SK-N-SH (cell line): ENCODE results near the gene RAMP2.

Experiments used
- CTCF ChIP-seq: fragments of 200-600 bp; sonication (generic); IDR thresholded peaks from 2 replicates; pipeline ENCODE4 v1.6.1; 2017; ENCODE audit warnings: antibody characterized with exemption, mild to moderate bottlenecking, moderate library complexity
- EP300 ChIP-seq, 2 experiments: IDR thresholded peaks; 2 replicates each; pipeline versions ENCODE4 v1.4.0 to v1.6.1; 2012; ENCODE audit warnings: borderline replicate concordance in 1 of 2, low read depth in 1 of 2, low read length in 1 of 2
- FOXM1 ChIP-seq: IDR thresholded peaks from 2 replicates; pipeline ENCODE4 v1.4.0; 2012; ENCODE audit warnings: low read depth, mild to moderate bottlenecking
- MAX ChIP-seq: IDR thresholded peaks from 2 replicates; pipeline ENCODE4 v1.4.0; 2012; ENCODE audit warnings: low read depth
- POLR2AphosphoS5 ChIP-seq: IDR thresholded peaks from 2 replicates; pipeline ENCODE4 v1.6.1; 2012; ENCODE audit warnings: low read depth, low read length

DNA sequence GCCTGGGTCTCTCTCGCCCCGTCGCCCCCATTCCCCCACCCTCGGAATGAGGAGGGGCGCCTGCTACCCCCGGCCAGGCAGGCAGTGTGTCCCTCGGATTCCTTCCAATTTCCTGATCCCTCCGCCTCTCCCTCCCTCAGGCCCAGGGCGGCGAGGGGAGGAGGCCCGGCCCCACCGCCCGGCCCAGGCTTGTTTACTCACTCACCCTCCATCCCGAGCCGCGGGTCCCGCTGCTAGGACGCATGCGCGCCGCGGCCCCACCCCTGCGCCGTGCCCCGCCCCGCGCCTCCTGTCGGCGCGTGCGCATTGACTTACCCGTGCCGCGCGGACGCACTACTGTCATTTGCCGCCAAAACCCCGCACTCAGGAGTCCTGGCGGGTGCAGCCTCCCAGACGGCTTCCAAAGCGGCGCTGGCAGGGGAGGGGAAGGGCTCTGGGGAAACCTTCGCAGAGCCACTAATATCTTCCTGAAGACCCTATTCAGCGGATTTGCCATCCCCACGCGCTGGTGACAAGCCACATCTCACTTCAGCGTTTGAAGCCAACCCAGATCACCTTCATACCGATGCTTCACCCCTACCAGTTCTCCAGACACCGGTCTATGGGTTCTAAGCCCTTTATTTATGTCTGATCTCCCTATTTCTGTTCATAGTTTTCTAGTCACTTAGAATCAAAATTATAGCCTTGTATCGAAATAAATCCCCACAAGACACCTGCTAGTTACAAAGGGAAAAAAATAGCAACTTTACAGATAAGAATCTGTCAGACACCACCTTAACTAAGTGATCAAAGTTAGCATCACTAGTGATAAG lies 16.0 kb upstream of the RAMP2 start, which contains the start of gene EZH1:
- TF ChIP-seq CTCF (no peak), POLR2AphosphoS5 (peak; percentile 85), MAX (peak; percentile 99), FOXM1 (no peak), EP300 (IDR thresholded peaks at IDR 0.05; ENCODE audit: borderline replicate concordance in 1 of 2, low read depth in 1 of 2, low read length in 1 of 2) (no peak)
